Measurements from ENCODE around the gene PRKAR2A. TPM values are rescaled to one million over a fixed set of nuclear protein-coding genes. Genes with fewer than 3 reads are reported as not detected.

PRKAR2A gene
- total RNA-seq, 5 donors from 2014 or later (not counting 1 experiment from before 2014, with no cell fraction given): 30.9 to 51.8 (median 49.0) TPM

GRCh38 chr3:48858709-48859108 is 11.0 kb upstream of the PRKAR2A start:
- no peak overlapping the region for H3K4me3 Mint-ChIP-seq
- H3K4me1 Mint-ChIP-seq: no peaks in the 10 kb centered on the region
- Histone ChIP-seq H3K4me1 (ENCODE audit: control insufficient read depth in 1 of 2, extremely low read depth in 1 of 2, insufficient read depth in 2 of 2, low read length in 2 of 2) (no peaks in the 10 kb centered on the region), H3K27me3 (replicated peaks in 1 of 2; ENCODE audit: control insufficient read depth in 2 of 2, extremely low read depth in 1 of 2, insufficient read depth in 2 of 2, low read length in 1 of 2) (no peaks in the 10 kb centered on the region), H3K9me3 (no peaks in the 10 kb centered on the region), H3K4me3 (ENCODE audit: control insufficient read depth in 1 of 2, extremely low read depth in 1 of 2, low read length in 1 of 2) (no peak overlapping the region), H3K36me3 (ENCODE audit: control insufficient read depth in 2 of 2, extremely low read depth in 1 of 2, insufficient read depth in 1 of 2, low read length in 1 of 2) (peaks cover 8 to 48% of the 10 kb centered on the region in 2 donors), H3K27ac (ENCODE audit: low read length) (no peak overlapping the region)
- H3K36me3 Mint-ChIP-seq: peaks cover 35% of the 10 kb centered on the region
- DNase-seq (no peak), ATAC-seq (replicated peaks in 1 of 4) (no peak)
- H3K9me3 Mint-ChIP-seq: no peaks in the 10 kb centered on the region
- ChIA-PET POLR2A (no interaction called here), CTCF (no interaction called here)
- H3K27me3 Mint-ChIP-seq: no peaks in the 10 kb centered on the region
- H3K27ac Mint-ChIP-seq: peak overlapping the region in 1 of 2 donors; percentile 75
- WGBS (ENCODE audit: insufficient coverage): 63% methylated on average over 1 of the region's 2 CpGs

- ATAC-seq (replicated peaks in 1 of 4): no peak
- no peaks in the 10 kb centered on the region for H3K27me3 Mint-ChIP-seq
- Histone ChIP-seq H3K9me3 (no peaks in the 10 kb centered on the region), H3K36me3 (ENCODE audit: control insufficient read depth in 2 of 2, extremely low read depth in 1 of 2, insufficient read depth in 1 of 2, low read length in 1 of 2) (peaks cover 6 to 48% of the 10 kb centered on the region in 2 donors), H3K27me3 (replicated peaks in 1 of 2; ENCODE audit: control insufficient read depth in 2 of 2, extremely low read depth in 1 of 2, insufficient read depth in 2 of 2, low read length in 1 of 2) (no peaks in the 10 kb centered on the region), H3K4me1 (ENCODE audit: control insufficient read depth in 1 of 2, extremely low read depth in 1 of 2, insufficient read depth in 2 of 2, low read length in 2 of 2) (no peaks in the 10 kb centered on the region), H3K27ac (ENCODE audit: low read length) (no peak overlapping the region), H3K4me3 (ENCODE audit: control insufficient read depth in 1 of 2, extremely low read depth in 1 of 2, low read length in 1 of 2) (no peak overlapping the region)
- no CpG with 5 or more reads among the region's 2 CpGs for WGBS (ENCODE audit: insufficient coverage)
- POLR2A ChIA-PET: interaction anchor here in 1 of 2 donors (0.5 kb wide), 1 partner anchor 66 kb away, joined by 3 read pairs; no protein-coding TSS in a partner anchor
- no peak for DNase-seq
- H3K9me3 Mint-ChIP-seq: no peaks in the 10 kb centered on the region
- H3K4me3 Mint-ChIP-seq: no peak overlapping the region
- H3K36me3 Mint-ChIP-seq: peaks cover 34% of the 10 kb centered on the region
- CTCF ChIA-PET: interaction anchor here in 1 of 2 donors (0.7 kb wide), 1 partner anchor 1025 kb away, joined by 3 read pairs; no protein-coding TSS in a partner anchor
- H3K27ac Mint-ChIP-seq: peak overlapping the region in 1 of 2 donors; percentile 19
- H3K4me1 Mint-ChIP-seq: no peaks in the 10 kb centered on the region
Observed at GRCh38 chr3:48857641-48858040, 10.0 kb upstream of the PRKAR2A start.

- POLR2A ChIA-PET: interaction anchor here in 1 of 2 donors (0.7 kb wide), 1 partner anchor 70 kb away, joined by 7 read pairs; no protein-coding TSS in a partner anchor
- Histone ChIP-seq H3K4me1 (ENCODE audit: control insufficient read depth in 1 of 2, extremely low read depth in 1 of 2, insufficient read depth in 2 of 2, low read length in 2 of 2) (no peaks in the 10 kb centered on the region), H3K4me3 (ENCODE audit: control insufficient read depth in 1 of 2, extremely low read depth in 1 of 2, low read length in 1 of 2) (no peak overlapping the region), H3K27ac (ENCODE audit: low read length) (no peak overlapping the region), H3K9me3 (no peaks in the 10 kb centered on the region), H3K27me3 (replicated peaks in 1 of 2; ENCODE audit: control insufficient read depth in 2 of 2, extremely low read depth in 1 of 2, insufficient read depth in 2 of 2, low read length in 1 of 2) (no peaks in the 10 kb centered on the region), H3K36me3 (ENCODE audit: control insufficient read depth in 2 of 2, extremely low read depth in 1 of 2, insufficient read depth in 1 of 2, low read length in 1 of 2) (peaks cover 0 to 39% of the 10 kb centered on the region in 2 donors)
- CTCF ChIA-PET: interaction anchor here (0.5 to 0.7 kb wide), 3 partner anchors 36 to 784 kb away, joined by 3 to 8 read pairs (median 4); no protein-coding TSS in a partner anchor
- Mint-ChIP-seq H3K4me3 (no peak overlapping the region), H3K27me3 (no peaks in the 10 kb centered on the region), H3K4me1 (no peaks in the 10 kb centered on the region), H3K36me3 (peaks cover 26% of the 10 kb centered on the region), H3K9me3 (no peaks in the 10 kb centered on the region), H3K27ac (no peak overlapping the region)
- no CpG with 5 or more reads among the region's 4 CpGs for WGBS (ENCODE audit: insufficient coverage)
- DNase-seq (no peak), ATAC-seq (replicated peaks in 1 of 4) (no peak)
Observed at GRCh38 chr3:48856469-48856868, 8.8 kb upstream of the PRKAR2A start.

GRCh38 chr3:48855681-48856447 is 8.2 kb upstream of the PRKAR2A start:
- Mint-ChIP-seq H3K27ac (no peak overlapping the region), H3K4me3 (no peak overlapping the region)
- CTCF ChIA-PET: interaction anchor here (0.6 to 0.7 kb wide), 4 partner anchors 34 to 155 kb away, joined by 3 to 5 read pairs (median 4); no protein-coding TSS in a partner anchor

GRCh38 chr3:48852151-48852550 is 4.5 kb upstream of the PRKAR2A start:
- H3K4me1 ChIP-seq (ENCODE audit: control insufficient read depth in 1 of 2, extremely low read depth in 1 of 2, insufficient read depth in 2 of 2, low read length in 2 of 2): peaks cover 0 to 12% of the 10 kb centered on the region in 2 experiments
- DNase-seq (no peak), ATAC-seq (replicated peaks in 1 of 4) (no peak)
- no peaks in the 10 kb centered on the region for H3K27me3 Mint-ChIP-seq
- H3K36me3 Mint-ChIP-seq: peaks cover 8% of the 10 kb centered on the region
- CTCF ChIA-PET: no interaction called here
- H3K27me3 ChIP-seq (replicated peaks in 1 of 2; ENCODE audit: control insufficient read depth in 2 of 2, extremely low read depth in 1 of 2, insufficient read depth in 2 of 2, low read length in 1 of 2): no peaks in the 10 kb centered on the region
- no peak overlapping the region for H3K27ac ChIP-seq (ENCODE audit: low read length)
- peaks cover 7 to 11% (median 8%) of the 10 kb centered on the region in 3 donors for H3K4me1 Mint-ChIP-seq
- peaks cover 0 to 14% of the 10 kb centered on the region in 2 donors for H3K36me3 ChIP-seq (ENCODE audit: control insufficient read depth in 2 of 2, extremely low read depth in 1 of 2, insufficient read depth in 1 of 2, low read length in 1 of 2)
- no peaks in the 10 kb centered on the region for H3K9me3 ChIP-seq
- WGBS (ENCODE audit: insufficient coverage): 81% methylated on average over 3 of the region's 5 CpGs
- POLR2A ChIA-PET: interaction anchor here in 1 of 2 donors (0.6 kb wide), 1 partner anchor 56 kb away, joined by 5 read pairs; no protein-coding TSS in a partner anchor
- no peak overlapping the region for H3K27ac Mint-ChIP-seq
- no peak overlapping the region for H3K4me3 Mint-ChIP-seq
- no peaks in the 10 kb centered on the region for H3K9me3 Mint-ChIP-seq
- H3K4me3 ChIP-seq (ENCODE audit: control insufficient read depth in 1 of 2, extremely low read depth in 1 of 2, low read length in 1 of 2): no peak overlapping the region

More at GRCh38 chr3:48855681-48856447, 8.2 kb upstream of the PRKAR2A start:
- DNase-seq (no peak), ATAC-seq (replicated peaks in 1 of 4) (no peak)
- no peak overlapping the region for H3K27ac ChIP-seq (ENCODE audit: low read length)
- H3K9me3 ChIP-seq: no peaks in the 10 kb centered on the region
- Mint-ChIP-seq H3K4me1 (no peaks in the 10 kb centered on the region), H3K9me3 (no peaks in the 10 kb centered on the region), H3K36me3 (peaks cover 26% of the 10 kb centered on the region), H3K27me3 (no peaks in the 10 kb centered on the region)
- H3K27me3 ChIP-seq (replicated peaks in 1 of 2; ENCODE audit: control insufficient read depth in 2 of 2, extremely low read depth in 1 of 2, insufficient read depth in 2 of 2, low read length in 1 of 2): no peaks in the 10 kb centered on the region
- H3K4me1 ChIP-seq (ENCODE audit: control insufficient read depth in 1 of 2, extremely low read depth in 1 of 2, insufficient read depth in 2 of 2, low read length in 2 of 2): no peaks in the 10 kb centered on the region
- H3K36me3 ChIP-seq (ENCODE audit: control insufficient read depth in 2 of 2, extremely low read depth in 1 of 2, insufficient read depth in 1 of 2, low read length in 1 of 2): peaks cover 0 to 36% of the 10 kb centered on the region in 2 donors
- H3K4me3 ChIP-seq (ENCODE audit: control insufficient read depth in 1 of 2, extremely low read depth in 1 of 2, low read length in 1 of 2): no peak overlapping the region
- POLR2A ChIA-PET: interaction anchor here in 1 of 2 donors (0.7 kb wide), 1 partner anchor 70 kb away, joined by 7 read pairs; no protein-coding TSS in a partner anchor
- WGBS (ENCODE audit: insufficient coverage): 100% methylated on average over 8 of the region's 9 CpGs

GRCh38 chr3:48851407-48851806 is 3.7 kb upstream of the PRKAR2A start:
- WGBS (ENCODE audit: insufficient coverage): no CpG with 5 or more reads among the region's 3 CpGs
- CTCF ChIA-PET: no interaction called here
- Histone ChIP-seq H3K27ac (ENCODE audit: low read length) (no peak overlapping the region), H3K4me3 (ENCODE audit: control insufficient read depth in 1 of 2, extremely low read depth in 1 of 2, low read length in 1 of 2) (no peak overlapping the region), H3K36me3 (ENCODE audit: control insufficient read depth in 2 of 2, extremely low read depth in 1 of 2, insufficient read depth in 1 of 2, low read length in 1 of 2) (peaks cover 0 to 7% of the 10 kb centered on the region in 2 donors), H3K9me3 (no peaks in the 10 kb centered on the region), H3K4me1 (ENCODE audit: control insufficient read depth in 1 of 2, extremely low read depth in 1 of 2, insufficient read depth in 2 of 2, low read length in 2 of 2) (peaks cover 0 to 18% of the 10 kb centered on the region in 2 experiments), H3K27me3 (replicated peaks in 1 of 2; ENCODE audit: control insufficient read depth in 2 of 2, extremely low read depth in 1 of 2, insufficient read depth in 2 of 2, low read length in 1 of 2) (no peaks in the 10 kb centered on the region)
- Mint-ChIP-seq H3K27ac (no peak overlapping the region), H3K36me3 (peaks cover 3% of the 10 kb centered on the region), H3K4me3 (no peak overlapping the region), H3K27me3 (no peaks in the 10 kb centered on the region), H3K4me1 (peaks cover 8 to 18% (median 14%) of the 10 kb centered on the region in 3 donors), H3K9me3 (no peaks in the 10 kb centered on the region)
- ATAC-seq (replicated peaks in 1 of 4): no peak
- POLR2A ChIA-PET: interaction anchor here in 1 of 2 donors (0.6 kb wide), 1 partner anchor 55 kb away, joined by 5 read pairs; no protein-coding TSS in a partner anchor
- DNase-seq: no peak
